A673 (cell line): ENCODE measurements around the gene RPTOR. TPM values are rescaled to one million over a fixed set of nuclear protein-coding genes. Genes with fewer than 3 reads are reported as not detected.

ENCODE experiments used
- BruUV-seq: library from RNA; stranded (reverse); fragments of 400-500 nt; replicated peaks from 2 replicates; lab custom pipeline; 2021; lab: Mats Ljungman, UMichigan
- CTCF ChIA-PET: fragments of 300-600 bp; sonication (Branson Sonifier 250); formaldehyde crosslinking; loops from one replicate; lab custom pipeline; 2022; ENCODE audit warnings: antibody characterized with exemption; lab: Charles Lee
- POLR2A ChIA-PET: fragments of 300-600 bp; sonication (Branson Sonifier 250); formaldehyde crosslinking; loops from one replicate; lab custom pipeline; 2022; ENCODE audit warnings: antibody characterized with exemption; ENCODE audit not compliant: low non-redundant PET; lab: Charles Lee
- DNase-seq: peaks from one replicate; pipeline ENCODE4 v3.0.0-alpha.2; 2015; ENCODE audit warnings: low spot score
- H3K27ac ChIP-seq: fragments of 200-600 bp; sonication (generic); 2 replicates; pipeline ENCODE4 v1.5.1; 2016; ENCODE audit warnings: mixed run types, low read depth, mild to moderate bottlenecking, mixed read lengths, antibody characterized with exemption, low read length; ENCODE audit not compliant: poor library complexity, severe bottlenecking
- H3K27me3 ChIP-seq: fragments of 200-600 bp; sonication (generic); replicated peaks from 2 replicates; pipeline ENCODE4 v1.6.1; 2017; ENCODE audit warnings: mixed run types, low read depth, mild to moderate bottlenecking, mixed read lengths, antibody characterized with exemption, low read length; ENCODE audit not compliant: insufficient read depth, poor library complexity
- H3K36me3 ChIP-seq: fragments of 200-600 bp; sonication (generic); 2 replicates; pipeline ENCODE4 v1.6.1; 2016; ENCODE audit warnings: mixed run types, mild to moderate bottlenecking, mixed read lengths, antibody characterized with exemption, low read length; ENCODE audit not compliant: insufficient read depth, poor library complexity, severe bottlenecking
- H3K4me1 ChIP-seq: fragments of 200-600 bp; sonication (generic); 2 replicates; pipeline ENCODE4 v1.6.1; 2017; ENCODE audit warnings: mixed run types, mild to moderate bottlenecking, mixed read lengths, antibody characterized with exemption, low read length; ENCODE audit not compliant: insufficient read depth, poor library complexity, severe bottlenecking
- H3K4me3 ChIP-seq: fragments of 200-600 bp; sonication (generic); 2 replicates; pipeline ENCODE4 v1.5.1; 2016; ENCODE audit warnings: low read depth, mixed run types, mild to moderate bottlenecking, mixed read lengths, low read length; ENCODE audit not compliant: poor library complexity, severe bottlenecking
- H3K9me3 ChIP-seq: fragments of 200-600 bp; sonication (generic); 2 replicates; pipeline ENCODE4 v1.6.1; 2016; ENCODE audit warnings: mixed run types, low read depth, mild to moderate bottlenecking, mixed read lengths, antibody characterized with exemption, low read length; ENCODE audit not compliant: poor library complexity, severe bottlenecking
- EZH2 ChIP-seq: fragments of 200-600 bp; sonication (generic); IDR thresholded peaks from 2 replicates; pipeline ENCODE4 v1.6.1; 2017; ENCODE audit warnings: borderline replicate concordance, low read depth, mild to moderate bottlenecking, mixed read lengths, antibody characterized with exemption, low read length; ENCODE audit not compliant: poor library complexity, severe bottlenecking
- intact Hi-C: fragments of 100-400 bp; cut with micrococcal nuclease; formaldehyde crosslinking; loops from one replicate; pipeline ENCODE4 v1.10.0; 2022; ENCODE audit not compliant: unreplicated experiment
- total RNA-seq: library from RNA; stranded (reverse); gene quantifications from 2 replicates; pipeline ENCODE4 v1.2.3, GENCODE V29; 2021
- TF ChIP-seq, protein P1 (sequence below): fragments of 300-800, 200-600 bp; sonication (generic); conservative IDR thresholded peaks from 2 replicates; pipeline ENCODE4 v1.5.1; 2017; ENCODE audit warnings: low read depth, mild to moderate bottlenecking, antibody characterized with exemption, low read length, moderate library complexity, mixed read lengths

RPTOR gene
- total RNA-seq, 1 experiment from 2014 or later, result 55.2 TPM

DNA sequence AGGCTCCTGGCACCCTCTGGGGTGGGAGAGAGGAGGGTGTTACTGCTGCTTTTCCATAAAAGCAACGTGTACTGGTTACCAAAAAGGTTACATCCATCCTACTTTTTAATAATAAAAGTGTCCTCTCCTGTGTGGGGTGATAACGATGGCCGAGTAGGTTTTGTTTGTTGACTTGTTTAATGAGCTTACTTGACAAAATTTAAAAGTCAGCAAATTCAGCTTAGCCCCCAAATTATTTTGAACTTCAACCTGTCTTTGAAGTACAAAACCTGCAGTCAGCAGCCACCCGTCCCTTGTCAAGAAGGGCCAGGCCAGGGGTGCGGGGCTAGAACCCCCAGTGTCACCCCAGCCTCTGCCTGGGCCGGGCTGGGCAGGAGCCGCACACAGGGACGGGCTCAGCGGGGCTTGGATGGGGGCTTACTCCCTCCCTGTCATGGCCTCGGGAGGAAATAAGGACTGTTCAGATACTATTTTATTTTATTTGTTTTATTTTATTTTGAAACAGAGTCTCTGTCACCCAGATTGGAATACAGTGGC, 343.1 kb downstream of the RPTOR start:
- no peak for TF ChIP-seq EZH2
- TF ChIP-seq, protein P1, sequence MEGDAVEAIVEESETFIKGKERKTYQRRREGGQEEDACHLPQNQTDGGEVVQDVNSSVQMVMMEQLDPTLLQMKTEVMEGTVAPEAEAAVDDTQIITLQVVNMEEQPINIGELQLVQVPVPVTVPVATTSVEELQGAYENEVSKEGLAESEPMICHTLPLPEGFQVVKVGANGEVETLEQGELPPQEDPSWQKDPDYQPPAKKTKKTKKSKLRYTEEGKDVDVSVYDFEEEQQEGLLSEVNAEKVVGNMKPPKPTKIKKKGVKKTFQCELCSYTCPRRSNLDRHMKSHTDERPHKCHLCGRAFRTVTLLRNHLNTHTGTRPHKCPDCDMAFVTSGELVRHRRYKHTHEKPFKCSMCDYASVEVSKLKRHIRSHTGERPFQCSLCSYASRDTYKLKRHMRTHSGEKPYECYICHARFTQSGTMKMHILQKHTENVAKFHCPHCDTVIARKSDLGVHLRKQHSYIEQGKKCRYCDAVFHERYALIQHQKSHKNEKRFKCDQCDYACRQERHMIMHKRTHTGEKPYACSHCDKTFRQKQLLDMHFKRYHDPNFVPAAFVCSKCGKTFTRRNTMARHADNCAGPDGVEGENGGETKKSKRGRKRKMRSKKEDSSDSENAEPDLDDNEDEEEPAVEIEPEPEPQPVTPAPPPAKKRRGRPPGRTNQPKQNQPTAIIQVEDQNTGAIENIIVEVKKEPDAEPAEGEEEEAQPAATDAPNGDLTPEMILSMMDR, result no peak
- POLR2A ChIA-PET, result no interaction called here
- Histone ChIP-seq H3K36me3 (peaks cover 2% of the 10 kb centered on the region), H3K4me3 (no peak overlapping the region), H3K9me3 (no peaks in the 10 kb centered on the region), H3K27ac (no peak overlapping the region), H3K4me1 (no peaks in the 10 kb centered on the region), H3K27me3 (no peaks in the 10 kb centered on the region)
- DNase-seq, result no peak
- CTCF ChIA-PET, result interaction anchor here (0.6 kb wide), 1 partner anchor 108 kb away, joined by 3 read pairs; no protein-coding TSS in a partner anchor
- BruUV-seq, result no TSS peak
- intact Hi-C loops, result no loop called here

DNA sequence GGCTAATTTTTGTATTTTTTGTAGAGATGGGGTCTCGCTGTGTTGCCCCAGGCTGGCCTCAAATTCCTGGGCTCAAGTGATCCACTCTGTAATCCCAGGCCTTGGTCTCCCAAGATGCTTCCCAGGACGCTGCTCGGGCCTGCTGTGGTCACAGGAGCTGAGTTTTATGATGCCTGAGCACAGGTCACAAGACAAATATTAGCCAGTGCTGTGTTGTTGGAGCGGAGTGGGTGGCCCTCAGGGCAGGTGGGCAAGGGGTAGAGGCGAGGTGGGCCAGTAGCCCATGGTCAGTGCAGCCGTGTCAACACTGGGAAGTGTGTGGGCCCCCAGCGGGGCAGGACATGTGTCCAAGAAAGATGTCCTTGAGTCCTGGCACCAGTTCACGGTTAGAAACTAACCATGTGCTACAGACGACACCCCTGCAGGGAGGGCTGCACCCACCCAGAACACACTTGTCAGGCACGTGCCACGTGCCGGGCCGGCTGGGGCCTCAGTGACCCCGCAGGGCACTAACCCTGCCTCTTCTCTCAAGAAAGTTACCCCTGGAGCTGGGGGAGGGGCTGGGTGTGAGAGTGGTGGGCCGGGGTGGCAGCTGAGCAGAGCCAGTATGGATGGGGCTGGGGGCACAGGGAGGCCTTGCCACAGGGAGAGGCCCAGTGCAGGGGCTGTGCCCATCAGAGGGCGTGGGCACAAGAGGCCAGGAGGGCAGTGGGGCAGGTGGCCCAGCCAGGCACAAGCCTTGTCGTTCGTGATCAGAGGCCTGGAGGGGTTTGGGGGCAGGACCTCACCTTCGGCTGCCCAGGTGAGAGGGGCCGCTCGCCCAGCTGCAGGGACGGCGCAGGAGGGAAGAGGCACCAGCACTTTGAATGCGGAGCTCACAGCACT, 343.9 kb downstream of the RPTOR start:
- no peaks in the 10 kb centered on the region for H3K27me3 ChIP-seq
- ChIA-PET CTCF (interaction anchor here (0.6 kb wide), 1 partner anchor 107 kb away, joined by 3 read pairs; no protein-coding TSS in a partner anchor), POLR2A (no interaction called here)
- TF ChIP-seq, protein P1, result no peak
- TF ChIP-seq EZH2, result no peak
- H3K4me1 ChIP-seq, result no peaks in the 10 kb centered on the region
- no peaks in the 10 kb centered on the region for H3K9me3 ChIP-seq
- peaks cover 2% of the 10 kb centered on the region for H3K36me3 ChIP-seq
- no peak overlapping the region for H3K27ac ChIP-seq
- BruUV-seq, result no TSS peak
- intact Hi-C loops, result no loop called here
- no peak overlapping the region for H3K4me3 ChIP-seq
- no peak for DNase-seq

DNA sequence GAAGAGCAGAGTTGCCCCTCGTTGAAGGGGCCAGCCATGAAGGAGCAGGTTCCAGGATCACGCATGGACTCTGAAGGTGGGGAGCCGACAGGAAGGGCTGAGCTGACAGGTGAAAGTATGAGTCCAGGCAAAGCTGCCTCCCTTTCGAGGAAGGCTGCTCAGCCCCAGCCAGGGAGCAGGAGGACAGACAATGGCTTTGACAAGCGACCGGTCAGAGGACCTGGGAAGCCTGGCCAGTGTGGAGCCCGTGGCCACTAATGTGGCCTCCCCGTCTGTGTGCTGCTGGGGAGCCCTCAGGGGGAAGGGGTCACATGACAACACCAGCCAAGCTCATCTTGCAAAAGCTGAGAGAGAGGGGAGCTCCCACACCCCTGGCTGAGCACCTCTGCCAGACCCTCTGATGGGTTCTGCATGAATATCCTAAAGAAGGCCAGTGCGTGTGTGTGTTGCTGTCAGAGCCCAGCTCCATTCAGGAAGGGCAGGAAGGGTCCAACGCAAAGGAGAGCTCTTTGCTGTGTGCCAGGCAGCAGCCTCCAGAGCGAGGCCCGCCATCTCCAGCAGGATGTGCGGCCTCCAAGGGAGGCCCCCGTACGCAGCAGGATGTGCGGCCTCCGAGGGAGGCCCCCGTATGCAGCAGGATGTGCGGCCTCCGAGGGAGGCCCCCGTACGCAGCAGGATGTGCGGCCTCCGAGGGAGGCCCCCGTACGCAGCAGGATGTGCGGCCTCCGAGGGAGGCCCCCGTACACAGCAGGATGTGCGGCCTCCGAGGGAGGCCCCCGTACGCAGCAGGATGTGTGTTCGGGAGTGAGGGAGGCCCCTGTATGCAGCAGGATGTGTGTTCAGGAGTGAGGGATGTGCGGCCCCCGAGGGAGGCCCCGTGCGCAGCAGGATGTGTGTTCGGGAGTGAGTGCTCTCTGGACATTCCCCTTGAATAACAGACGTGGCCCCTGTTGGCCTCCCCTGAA, 344.9 kb downstream of the RPTOR start:
- DNase-seq, result no peak
- Histone ChIP-seq H3K9me3 (no peaks in the 10 kb centered on the region), H3K4me3 (no peak overlapping the region), H3K27ac (no peak overlapping the region), H3K27me3 (no peaks in the 10 kb centered on the region), H3K4me1 (no peaks in the 10 kb centered on the region), H3K36me3 (peaks cover 2% of the 10 kb centered on the region)
- BruUV-seq, result no TSS peak
- CTCF ChIA-PET, result no interaction called here
- TF ChIP-seq, protein P1, result no peak
- no peak for TF ChIP-seq EZH2
- intact Hi-C loops, result no loop called here
- POLR2A ChIA-PET, result no interaction called here
